HCT116 (cell line): Measurements from ENCODE around the gene FLYWCH1.

Experiments used
- CTCF ChIP-seq, 3 experiments: fragments of 200-600 bp in 1 of 3; sonication (generic) in 1 of 3; IDR thresholded peaks in 2 of 3; conservative IDR thresholded peaks in 1 of 3; 2 replicates each; pipeline ENCODE4 v1.5.1; 2012 to 2017; ENCODE audit warnings: low read depth in 2 of 3, low read length in 2 of 3, antibody characterized with exemption in 1 of 3, borderline replicate concordance in 1 of 3, control low read depth in 1 of 3, mild to moderate bottlenecking in 1 of 3, mixed read lengths in 1 of 3, mixed run types in 1 of 3, moderate library complexity in 1 of 3; ENCODE audit not compliant: insufficient read depth in 1 of 3
- REST ChIP-seq: IDR thresholded peaks from 2 replicates; pipeline ENCODE4 v1.6.1; 2012; ENCODE audit warnings: low read depth

DNA sequence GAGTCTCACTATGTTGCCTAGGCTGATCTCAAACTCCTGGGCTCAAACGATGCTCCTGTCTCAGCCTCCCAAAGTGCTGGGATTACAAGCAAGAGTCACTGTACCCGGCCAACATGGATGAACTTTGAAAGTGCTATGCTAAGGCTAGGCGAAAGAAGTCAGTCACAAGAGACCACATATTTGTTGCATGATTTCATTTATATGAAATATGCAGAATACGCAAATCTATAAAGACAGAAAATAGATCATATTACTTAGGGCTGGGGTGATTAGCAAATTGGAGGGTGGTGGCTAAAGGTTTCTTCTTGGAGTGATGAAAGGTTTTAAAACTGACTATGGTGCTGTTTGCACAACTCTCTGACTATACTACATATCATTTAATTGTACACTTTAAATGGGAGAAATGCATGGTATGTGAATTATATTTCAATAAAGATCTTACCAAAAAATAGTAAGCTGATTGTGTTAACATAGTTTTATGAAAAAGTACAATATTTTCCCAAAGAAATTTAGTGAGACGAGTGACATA lies 1.2 kb upstream of the FLYWCH1 start:
- TF ChIP-seq REST: no peak
- TF ChIP-seq CTCF (IDR thresholded peaks at IDR 0.05 in 2 of 3, conservative IDR thresholded peaks at IDR 0.05 in 1 of 3; ENCODE audit: borderline replicate concordance in 1 of 3, insufficient read depth in 1 of 3, low read depth in 2 of 3, low read length in 2 of 3): no peak
